Ascending aorta (tissue), 2 donors: ENCODE results near the gene PPP1R3G. TPM values are rescaled to one million over a fixed set of nuclear protein-coding genes. Genes with fewer than 3 reads are reported as not detected.
A peak's percentile ranks its signal among the peaks of the same experiment; 100 is the strongest.

Experiments used
- DNase-seq, 2 donors: peaks; one replicate each; pipeline ENCODE4 v3.0.0-alpha.2; 2019; ENCODE audit warnings: low spot score in 2 of 2
- H3K27ac ChIP-seq, 2 donors: fragments of 200-600 bp; sonication (generic); one replicate each; pipeline ENCODE4 v1.5.1; 2016 to 2017; ENCODE audit warnings: mild to moderate bottlenecking in 1 of 2
- H3K27me3 ChIP-seq: fragments of 200-600 bp; sonication (generic); one replicate; pipeline ENCODE4 v1.5.1; 2017
- H3K36me3 ChIP-seq, 2 donors: fragments of 200-600 bp; sonication (generic); one replicate each; pipeline ENCODE4 v1.5.1; 2016
- H3K4me1 ChIP-seq, 2 donors: fragments of 200-600 bp; sonication (generic); one replicate each; pipeline ENCODE4 v1.5.1; 2016 to 2017; ENCODE audit warnings: mild to moderate bottlenecking in 1 of 2
- H3K4me3 ChIP-seq, 2 donors: fragments of 200-600 bp; sonication (generic); one replicate each; pipeline ENCODE4 v1.5.1; 2016 to 2017; ENCODE audit warnings: mild to moderate bottlenecking in 1 of 2
- H3K9me3 ChIP-seq, 2 donors: fragments of 200-600 bp; sonication (generic); one replicate each; pipeline ENCODE4 v1.5.1; 2016
- intact Hi-C: fragments of 100-400 bp; cut with DNase I; formaldehyde crosslinking; loops from one replicate; pipeline ENCODE4 v1.15.1; 2023
- total RNA-seq: library from RNA; depleted of rRNA; stranded (reverse); fragments of >200 nt; gene quantifications from one replicate; pipeline ENCODE4 v1.1.0, GENCODE V29; 2016
- TF ChIP-seq, protein P1 (sequence below), 3 experiments: fragments of 200-600 bp in 2 of 3; fragments of 450-650 bp in 1 of 3; sonication (generic) in 2 of 3; IDR thresholded peaks; one replicate each; pipeline ENCODE4 v1.5.1; 2016 to 2019; ENCODE audit warnings: antibody characterized with exemption in 3 of 3, mild to moderate bottlenecking in 1 of 3, moderate library complexity in 1 of 3

The PPP1R3G gene
- total RNA-seq = 1.1 TPM

GRCh38 chr6:5084781-5085647 is at the start of gene PPP1R3G:
PPP1R3G (plus strand) TSS chr6:5085341; CDS start chr6:5085486, 145 bp downstream.
- TF ChIP-seq, protein P1, sequence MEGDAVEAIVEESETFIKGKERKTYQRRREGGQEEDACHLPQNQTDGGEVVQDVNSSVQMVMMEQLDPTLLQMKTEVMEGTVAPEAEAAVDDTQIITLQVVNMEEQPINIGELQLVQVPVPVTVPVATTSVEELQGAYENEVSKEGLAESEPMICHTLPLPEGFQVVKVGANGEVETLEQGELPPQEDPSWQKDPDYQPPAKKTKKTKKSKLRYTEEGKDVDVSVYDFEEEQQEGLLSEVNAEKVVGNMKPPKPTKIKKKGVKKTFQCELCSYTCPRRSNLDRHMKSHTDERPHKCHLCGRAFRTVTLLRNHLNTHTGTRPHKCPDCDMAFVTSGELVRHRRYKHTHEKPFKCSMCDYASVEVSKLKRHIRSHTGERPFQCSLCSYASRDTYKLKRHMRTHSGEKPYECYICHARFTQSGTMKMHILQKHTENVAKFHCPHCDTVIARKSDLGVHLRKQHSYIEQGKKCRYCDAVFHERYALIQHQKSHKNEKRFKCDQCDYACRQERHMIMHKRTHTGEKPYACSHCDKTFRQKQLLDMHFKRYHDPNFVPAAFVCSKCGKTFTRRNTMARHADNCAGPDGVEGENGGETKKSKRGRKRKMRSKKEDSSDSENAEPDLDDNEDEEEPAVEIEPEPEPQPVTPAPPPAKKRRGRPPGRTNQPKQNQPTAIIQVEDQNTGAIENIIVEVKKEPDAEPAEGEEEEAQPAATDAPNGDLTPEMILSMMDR (IDR thresholded peaks at IDR 0.05) = no peak
- Histone ChIP-seq H3K36me3 (no peaks in the 10 kb centered on the region), H3K9me3 (no peaks in the 10 kb centered on the region), H3K27ac (peak within 1 kb of the TSS; percentile 71 to 79), H3K27me3 (no peaks in the 10 kb centered on the region), H3K4me1 (peaks cover 0 to 7% of the 10 kb centered on the region in 2 donors), H3K4me3 (peak within 1 kb of the TSS; percentile 70 to 73)
- no peak for DNase-seq
- intact Hi-C loops = loop anchor here (5.0 to 10.0 kb wide), 4 partner anchors 58 to 770 kb away; partner anchors contain the start of genes FARS2 and LYRM4

DNA sequence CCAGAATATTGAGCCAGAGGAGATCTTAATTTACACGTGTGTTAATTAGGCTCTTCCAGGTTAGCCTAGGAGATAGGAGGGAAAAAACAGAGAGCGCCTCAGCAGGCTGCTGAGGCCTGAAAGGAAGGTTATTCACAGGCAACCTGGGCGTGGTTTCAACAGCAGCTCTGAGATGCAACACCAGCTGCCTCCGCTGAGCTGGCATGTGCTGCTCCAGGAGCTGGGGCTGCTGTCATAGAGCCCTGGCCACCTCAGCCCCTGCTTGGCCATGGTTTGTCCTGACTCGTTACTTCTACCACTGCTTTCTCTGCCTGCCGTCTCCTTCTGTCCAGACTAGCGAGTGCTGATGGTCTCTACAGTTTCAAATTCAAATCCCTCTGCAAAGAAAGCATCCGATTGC is 48.9 kb upstream of the PPP1R3G start:
- TF ChIP-seq, protein P1 (IDR thresholded peaks at IDR 0.05) = no peak
- H3K27ac ChIP-seq = no peak overlapping the region
- no peaks in the 10 kb centered on the region for H3K27me3 ChIP-seq
- no peaks in the 10 kb centered on the region for H3K4me1 ChIP-seq
- DNase-seq = no peak
- intact Hi-C loops = no loop called here
- no peak overlapping the region for H3K4me3 ChIP-seq
- H3K9me3 ChIP-seq = no peaks in the 10 kb centered on the region
- H3K36me3 ChIP-seq = no peaks in the 10 kb centered on the region

GRCh38 chr6:5041955-5042354 is 43.2 kb upstream of the PPP1R3G start:
- TF ChIP-seq, protein P1 (IDR thresholded peaks at IDR 0.05) = no peak
- Histone ChIP-seq H3K9me3 (no peaks in the 10 kb centered on the region), H3K27me3 (no peaks in the 10 kb centered on the region), H3K27ac (no peak overlapping the region), H3K36me3 (no peaks in the 10 kb centered on the region), H3K4me3 (no peak overlapping the region), H3K4me1 (no peaks in the 10 kb centered on the region)
- DNase-seq = no peak
- intact Hi-C loops = no loop called here

DNA sequence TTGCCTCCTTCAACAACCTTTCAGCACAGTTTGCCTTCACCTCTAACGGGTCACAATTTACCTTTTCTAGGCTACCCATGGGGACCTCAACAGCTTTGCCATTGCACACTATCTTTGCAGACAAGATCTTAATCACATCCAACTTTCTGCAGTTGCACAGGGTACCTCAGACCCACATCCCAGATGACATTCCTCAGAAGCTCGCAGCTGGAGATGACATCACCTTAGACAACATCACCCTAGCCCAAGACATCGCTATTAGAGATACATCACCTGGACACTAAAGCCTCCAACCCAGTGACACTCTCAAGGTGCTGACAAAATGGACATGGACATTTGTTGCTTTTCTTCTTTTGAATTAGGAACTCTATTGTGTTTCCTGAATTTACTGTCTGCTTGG is 42.7 kb upstream of the PPP1R3G start:
- Histone ChIP-seq H3K4me1 (no peaks in the 10 kb centered on the region), H3K36me3 (no peaks in the 10 kb centered on the region), H3K9me3 (no peaks in the 10 kb centered on the region), H3K4me3 (no peak overlapping the region), H3K27me3 (no peaks in the 10 kb centered on the region), H3K27ac (no peak overlapping the region)
- peak in 1 of 2 donors; percentile 9 for DNase-seq
- TF ChIP-seq, protein P1 (IDR thresholded peaks at IDR 0.05) = no peak
- intact Hi-C loops = no loop called here

DNA sequence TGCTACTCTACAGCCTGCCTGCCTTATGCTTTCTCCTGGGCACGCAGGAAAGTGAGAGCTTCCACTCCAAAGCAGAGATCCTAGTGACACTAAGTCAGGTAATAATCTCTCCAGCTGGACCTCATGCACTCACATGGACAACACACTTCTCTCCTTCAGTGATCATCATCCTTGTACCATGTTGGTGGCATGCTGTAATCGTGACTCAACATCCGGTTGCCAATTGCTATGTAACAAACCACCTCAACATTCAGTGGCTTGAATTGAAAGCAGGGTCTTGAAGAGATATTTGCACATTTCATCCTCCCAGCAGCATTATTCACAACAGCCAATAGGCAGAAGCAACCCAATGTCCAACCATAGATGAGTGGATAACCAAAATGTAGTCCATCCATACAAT is 40.3 kb upstream of the PPP1R3G start:
- DNase-seq = no peak
- Histone ChIP-seq H3K4me3 (no peak overlapping the region), H3K27ac (no peak overlapping the region), H3K36me3 (no peaks in the 10 kb centered on the region), H3K9me3 (no peaks in the 10 kb centered on the region), H3K4me1 (no peaks in the 10 kb centered on the region), H3K27me3 (no peaks in the 10 kb centered on the region)
- intact Hi-C loops = no loop called here
- TF ChIP-seq, protein P1 (IDR thresholded peaks at IDR 0.05) = no peak
